ENCODE data around the gene HIVEP1.

Gene HIVEP1

DNA sequence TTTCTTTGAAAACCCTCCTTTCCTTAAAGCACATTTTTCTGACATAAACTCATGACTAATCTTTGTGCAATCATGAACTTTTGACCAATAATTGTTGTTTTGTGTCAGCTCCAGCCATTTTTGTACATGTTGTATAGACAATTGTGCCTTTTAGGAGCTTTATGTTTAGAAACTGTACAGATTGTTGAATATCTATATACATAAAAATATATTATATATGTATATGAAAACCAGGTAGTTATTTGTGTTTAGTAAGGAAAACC, 152.3 kb downstream of the HIVEP1 start:
- no peaks in the 10 kb centered on the region for H3K9me3 ChIP-seq (ENCODE audit: control insufficient read depth, insufficient read depth, low read depth, low read length)
- H3K4me3 ChIP-seq (ENCODE audit: low read depth, low read length): no peak overlapping the region
- no peak for TF ChIP-seq EGR2 (tag by site-specific recombination; IDR thresholded peaks at IDR 0.05; ENCODE audit: low read depth)
- H3K27ac ChIP-seq (ENCODE audit: extremely low read depth, low read depth, low read length): no peak overlapping the region
- CTCF ChIA-PET: interaction anchor here (1.1 kb wide), 1 partner anchor 119 kb away, joined by 3 read pairs; no protein-coding TSS in a partner anchor
- POLR2A ChIA-PET: no interaction called here
- H3K4me1 ChIP-seq (ENCODE audit: control insufficient read depth, insufficient read depth, low read length): no peaks in the 10 kb centered on the region
- H3K36me3 ChIP-seq (ENCODE audit: control insufficient read depth in 2 of 2, insufficient read depth in 1 of 2, low read length in 2 of 2): peaks cover 0 to 27% of the 10 kb centered on the region in 2 experiments; a peak in 1 of 3 replicates

DNA sequence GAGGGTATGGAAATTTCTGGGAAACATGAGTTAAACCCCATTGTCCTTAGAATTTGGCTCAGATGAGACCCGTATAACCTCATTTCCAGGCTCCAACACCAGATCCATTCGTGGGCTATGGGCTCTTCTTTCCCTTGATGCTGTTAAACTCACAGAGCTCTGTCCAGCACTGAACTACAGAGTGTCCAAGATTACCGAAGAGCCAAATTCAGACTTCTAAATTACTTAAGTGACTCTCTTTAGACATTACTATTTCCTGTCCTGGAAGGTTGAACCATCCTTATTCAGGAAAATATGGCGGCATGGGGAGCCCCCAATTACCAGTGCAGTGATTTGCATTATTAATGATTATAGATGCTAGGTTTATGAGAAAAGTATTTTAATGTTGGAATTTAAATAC, 153.2 kb downstream of the HIVEP1 start:
- Histone ChIP-seq H3K27ac (ENCODE audit: extremely low read depth, low read depth, low read length) (no peak overlapping the region), H3K9me3 (ENCODE audit: control insufficient read depth, insufficient read depth, low read depth, low read length) (no peaks in the 10 kb centered on the region), H3K36me3 (ENCODE audit: control insufficient read depth in 2 of 2, insufficient read depth in 1 of 2, low read length in 2 of 2) (peaks cover 0 to 27% of the 10 kb centered on the region in 2 experiments; a peak in 1 of 3 replicates), H3K4me3 (ENCODE audit: low read depth, low read length) (no peak overlapping the region), H3K4me1 (ENCODE audit: control insufficient read depth, insufficient read depth, low read length) (no peaks in the 10 kb centered on the region)
- ChIA-PET CTCF (interaction anchor here (0.5 to 0.7 kb wide), 2 partner anchors 35 to 124 kb away, joined by 4 read pairs; no protein-coding TSS in a partner anchor), POLR2A (no interaction called here)
- TF ChIP-seq, protein P1, sequence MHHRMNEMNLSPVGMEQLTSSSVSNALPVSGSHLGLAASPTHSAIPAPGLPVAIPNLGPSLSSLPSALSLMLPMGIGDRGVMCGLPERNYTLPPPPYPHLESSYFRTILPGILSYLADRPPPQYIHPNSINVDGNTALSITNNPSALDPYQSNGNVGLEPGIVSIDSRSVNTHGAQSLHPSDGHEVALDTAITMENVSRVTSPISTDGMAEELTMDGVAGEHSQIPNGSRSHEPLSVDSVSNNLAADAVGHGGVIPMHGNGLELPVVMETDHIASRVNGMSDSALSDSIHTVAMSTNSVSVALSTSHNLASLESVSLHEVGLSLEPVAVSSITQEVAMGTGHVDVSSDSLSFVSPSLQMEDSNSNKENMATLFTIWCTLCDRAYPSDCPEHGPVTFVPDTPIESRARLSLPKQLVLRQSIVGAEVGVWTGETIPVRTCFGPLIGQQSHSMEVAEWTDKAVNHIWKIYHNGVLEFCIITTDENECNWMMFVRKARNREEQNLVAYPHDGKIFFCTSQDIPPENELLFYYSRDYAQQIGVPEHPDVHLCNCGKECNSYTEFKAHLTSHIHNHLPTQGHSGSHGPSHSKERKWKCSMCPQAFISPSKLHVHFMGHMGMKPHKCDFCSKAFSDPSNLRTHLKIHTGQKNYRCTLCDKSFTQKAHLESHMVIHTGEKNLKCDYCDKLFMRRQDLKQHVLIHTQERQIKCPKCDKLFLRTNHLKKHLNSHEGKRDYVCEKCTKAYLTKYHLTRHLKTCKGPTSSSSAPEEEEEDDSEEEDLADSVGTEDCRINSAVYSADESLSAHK (tag by site-specific recombination; IDR thresholded peaks at IDR 0.05): no peak
- TF ChIP-seq, protein P2, sequence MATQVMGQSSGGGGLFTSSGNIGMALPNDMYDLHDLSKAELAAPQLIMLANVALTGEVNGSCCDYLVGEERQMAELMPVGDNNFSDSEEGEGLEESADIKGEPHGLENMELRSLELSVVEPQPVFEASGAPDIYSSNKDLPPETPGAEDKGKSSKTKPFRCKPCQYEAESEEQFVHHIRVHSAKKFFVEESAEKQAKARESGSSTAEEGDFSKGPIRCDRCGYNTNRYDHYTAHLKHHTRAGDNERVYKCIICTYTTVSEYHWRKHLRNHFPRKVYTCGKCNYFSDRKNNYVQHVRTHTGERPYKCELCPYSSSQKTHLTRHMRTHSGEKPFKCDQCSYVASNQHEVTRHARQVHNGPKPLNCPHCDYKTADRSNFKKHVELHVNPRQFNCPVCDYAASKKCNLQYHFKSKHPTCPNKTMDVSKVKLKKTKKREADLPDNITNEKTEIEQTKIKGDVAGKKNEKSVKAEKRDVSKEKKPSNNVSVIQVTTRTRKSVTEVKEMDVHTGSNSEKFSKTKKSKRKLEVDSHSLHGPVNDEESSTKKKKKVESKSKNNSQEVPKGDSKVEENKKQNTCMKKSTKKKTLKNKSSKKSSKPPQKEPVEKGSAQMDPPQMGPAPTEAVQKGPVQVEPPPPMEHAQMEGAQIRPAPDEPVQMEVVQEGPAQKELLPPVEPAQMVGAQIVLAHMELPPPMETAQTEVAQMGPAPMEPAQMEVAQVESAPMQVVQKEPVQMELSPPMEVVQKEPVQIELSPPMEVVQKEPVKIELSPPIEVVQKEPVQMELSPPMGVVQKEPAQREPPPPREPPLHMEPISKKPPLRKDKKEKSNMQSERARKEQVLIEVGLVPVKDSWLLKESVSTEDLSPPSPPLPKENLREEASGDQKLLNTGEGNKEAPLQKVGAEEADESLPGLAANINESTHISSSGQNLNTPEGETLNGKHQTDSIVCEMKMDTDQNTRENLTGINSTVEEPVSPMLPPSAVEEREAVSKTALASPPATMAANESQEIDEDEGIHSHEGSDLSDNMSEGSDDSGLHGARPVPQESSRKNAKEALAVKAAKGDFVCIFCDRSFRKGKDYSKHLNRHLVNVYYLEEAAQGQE (tag by site-specific recombination; IDR thresholded peaks at IDR 0.05): peak; percentile 78

DNA sequence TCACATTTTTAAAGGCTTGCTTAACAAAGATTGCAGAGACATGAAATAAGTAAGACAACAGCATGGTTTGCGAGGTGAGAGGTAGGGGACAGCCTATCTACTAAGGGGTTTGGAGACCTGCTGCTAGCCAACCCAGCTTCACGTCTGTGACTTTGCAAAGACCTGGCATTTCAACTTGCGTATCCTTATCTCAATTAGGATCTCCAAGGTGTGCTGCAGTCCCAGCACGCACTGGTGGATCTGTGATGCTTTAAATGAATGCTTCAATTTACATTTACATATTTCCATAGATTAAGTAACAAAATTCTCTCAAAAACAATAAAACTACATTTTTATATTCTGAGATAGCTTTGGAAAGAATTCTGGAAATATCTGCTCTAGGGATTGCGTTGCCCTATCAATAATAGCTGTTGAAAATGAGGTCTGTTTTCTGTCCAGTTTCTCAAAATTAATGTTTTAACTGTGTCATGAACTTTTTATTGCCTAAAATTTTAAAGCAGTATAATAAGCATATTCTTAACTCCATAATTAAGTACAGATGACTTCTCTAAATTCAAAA, 153.7 kb downstream of the HIVEP1 start:
- H3K36me3 ChIP-seq (ENCODE audit: control insufficient read depth in 2 of 2, insufficient read depth in 1 of 2, low read length in 2 of 2): peaks cover 0 to 27% of the 10 kb centered on the region in 2 experiments; a peak in 1 of 3 replicates
- no peak overlapping the region for H3K4me3 ChIP-seq (ENCODE audit: low read depth, low read length)
- no peak for TF ChIP-seq KLF1 (tag by site-specific recombination; IDR thresholded peaks at IDR 0.05)
- TF ChIP-seq ZNF214 (tag by site-specific recombination; IDR thresholded peaks at IDR 0.05; ENCODE audit: borderline replicate concordance): no peak
- TF ChIP-seq, protein P3, sequence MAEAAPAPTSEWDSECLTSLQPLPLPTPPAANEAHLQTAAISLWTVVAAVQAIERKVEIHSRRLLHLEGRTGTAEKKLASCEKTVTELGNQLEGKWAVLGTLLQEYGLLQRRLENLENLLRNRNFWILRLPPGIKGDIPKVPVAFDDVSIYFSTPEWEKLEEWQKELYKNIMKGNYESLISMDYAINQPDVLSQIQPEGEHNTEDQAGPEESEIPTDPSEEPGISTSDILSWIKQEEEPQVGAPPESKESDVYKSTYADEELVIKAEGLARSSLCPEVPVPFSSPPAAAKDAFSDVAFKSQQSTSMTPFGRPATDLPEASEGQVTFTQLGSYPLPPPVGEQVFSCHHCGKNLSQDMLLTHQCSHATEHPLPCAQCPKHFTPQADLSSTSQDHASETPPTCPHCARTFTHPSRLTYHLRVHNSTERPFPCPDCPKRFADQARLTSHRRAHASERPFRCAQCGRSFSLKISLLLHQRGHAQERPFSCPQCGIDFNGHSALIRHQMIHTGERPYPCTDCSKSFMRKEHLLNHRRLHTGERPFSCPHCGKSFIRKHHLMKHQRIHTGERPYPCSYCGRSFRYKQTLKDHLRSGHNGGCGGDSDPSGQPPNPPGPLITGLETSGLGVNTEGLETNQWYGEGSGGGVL (tag by site-specific recombination; IDR thresholded peaks at IDR 0.05): no peak
- TF ChIP-seq ZNF10 (tag by site-specific recombination; IDR thresholded peaks at IDR 0.05): no peak
- TF ChIP-seq ZNF341 (tag by site-specific recombination; IDR thresholded peaks at IDR 0.05; ENCODE audit: low read depth): no peak
- TF ChIP-seq ZFP37 (tag by site-specific recombination; IDR thresholded peaks at IDR 0.05): no peak
- no peak for TF ChIP-seq ZNF132 (tag by site-specific recombination; IDR thresholded peaks at IDR 0.05; ENCODE audit: borderline replicate concordance)
- no peak for TF ChIP-seq ZNF133 (tag by site-specific recombination; IDR thresholded peaks at IDR 0.05)
- no peak for TF ChIP-seq OVOL3 (tag by site-specific recombination; IDR thresholded peaks at IDR 0.05)
- no peak for TF ChIP-seq ZNF549 (tag by site-specific recombination; IDR thresholded peaks at IDR 0.05)
- CTCF ChIA-PET: interaction anchor here (0.7 to 0.8 kb wide), 2 partner anchors 35 to 1811 kb away, joined by 3 to 4 read pairs; no protein-coding TSS in a partner anchor
- H3K9me3 ChIP-seq (ENCODE audit: control insufficient read depth, insufficient read depth, low read depth, low read length): no peaks in the 10 kb centered on the region
- no peaks in the 10 kb centered on the region for H3K4me1 ChIP-seq (ENCODE audit: control insufficient read depth, insufficient read depth, low read length)
- POLR2A ChIA-PET: no interaction called here
- H3K27ac ChIP-seq (ENCODE audit: extremely low read depth, low read depth, low read length): no peak overlapping the region

All from HEK293 (cell line).